IPS DF 6.9 (cell line): ENCODE results near the gene L3HYPDH.

ENCODE experiments used
- DNase-seq: peaks from one replicate; pipeline ENCODE4 v3.0.0-alpha.2; 2013; ENCODE audit warnings: low read depth, low spot score
- H3K27ac ChIP-seq: one replicate; pipeline ENCODE4 v1.5.1; 2013; ENCODE audit warnings: low read length, control low read depth
- H3K27me3 ChIP-seq: 2 replicates; pipeline ENCODE4 v1.6.1; 2013; ENCODE audit warnings: mild to moderate bottlenecking, low read length; ENCODE audit not compliant: control insufficient read depth, insufficient read depth
- H3K36me3 ChIP-seq: 2 replicates; pipeline ENCODE4 v1.6.1; 2013; ENCODE audit warnings: low read length; ENCODE audit not compliant: control insufficient read depth, insufficient read depth
- H3K4me1 ChIP-seq: 2 replicates; pipeline ENCODE4 v1.6.1; 2013; ENCODE audit warnings: low read length; ENCODE audit not compliant: control insufficient read depth, insufficient read depth
- H3K4me3 ChIP-seq: 2 replicates; pipeline ENCODE4 v1.5.1; 2013; ENCODE audit warnings: mild to moderate bottlenecking, low read length
- H3K9me3 ChIP-seq: 2 replicates; pipeline ENCODE4 v1.6.1; 2013; ENCODE audit warnings: low read length, inconsistent platforms; ENCODE audit not compliant: control insufficient read depth, insufficient read depth
- WGBS: extraction: QIAGEN DNeasy Blood & Tissue Kit; methylation state at CpG from one replicate; pipeline ENCODE4 v1.1.7; 2013; ENCODE audit warnings: mixed read lengths, missing lambda C conversion rate; ENCODE audit not compliant: insufficient read length, insufficient coverage; 5-methylcytosine and 5-hydroxymethylcytosine counted together

Gene L3HYPDH

GRCh38 chr14:59480166-59480565, 4.0 kb downstream of the L3HYPDH start:
- DNase-seq: no peak
- no peaks in the 10 kb centered on the region for H3K4me1 ChIP-seq
- WGBS: no CpG with 5 or more reads among the region's 1 CpG
- H3K27ac ChIP-seq: no peak overlapping the region
- H3K36me3 ChIP-seq: no peaks in the 10 kb centered on the region; the same call in 1 of the 2 replicates
- H3K9me3 ChIP-seq: no peaks in the 10 kb centered on the region
- no peak overlapping the region for H3K4me3 ChIP-seq
- no peaks in the 10 kb centered on the region for H3K27me3 ChIP-seq

GRCh38 chr14:59478540-59478939, 5.7 kb downstream of the L3HYPDH start:
- no peak for DNase-seq
- Histone ChIP-seq H3K27ac (no peak overlapping the region), H3K27me3 (no peaks in the 10 kb centered on the region), H3K4me3 (no peak overlapping the region), H3K9me3 (no peaks in the 10 kb centered on the region), H3K4me1 (no peaks in the 10 kb centered on the region), H3K36me3 (no peaks in the 10 kb centered on the region; the same call in 1 of the 2 replicates)
- no CpG with 5 or more reads among the region's 3 CpGs for WGBS

DNA sequence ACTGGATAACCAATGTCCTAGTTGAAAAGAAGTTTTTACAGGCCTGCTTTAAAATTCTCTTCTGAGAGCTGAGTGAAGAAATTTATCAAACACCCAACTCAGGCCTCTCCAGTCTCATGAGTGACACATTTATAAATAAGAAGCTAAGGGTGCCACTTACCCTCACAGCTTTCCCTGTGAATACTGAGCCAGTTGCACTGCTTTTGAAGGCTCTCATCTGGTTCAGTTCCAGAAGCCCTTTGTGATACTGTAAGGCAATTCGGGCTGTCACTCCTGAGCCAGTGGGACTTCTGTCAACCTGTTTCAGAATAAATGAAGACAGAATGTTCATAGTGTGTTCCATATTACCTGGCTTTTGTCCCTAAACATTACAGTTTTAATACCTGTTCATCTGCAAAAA, 8.5 kb downstream of the L3HYPDH start:
- no peaks in the 10 kb centered on the region for H3K9me3 ChIP-seq
- H3K4me1 ChIP-seq: no peaks in the 10 kb centered on the region
- no CpG with 5 or more reads among the region's 1 CpG for WGBS
- H3K27ac ChIP-seq: no peak overlapping the region
- no peak for DNase-seq
- no peak overlapping the region for H3K4me3 ChIP-seq
- H3K36me3 ChIP-seq: no peaks in the 10 kb centered on the region; the same call in 1 of the 2 replicates
- H3K27me3 ChIP-seq: no peaks in the 10 kb centered on the region

GRCh38 chr14:59474172-59474571, 10.0 kb downstream of the L3HYPDH start:
- Histone ChIP-seq H3K36me3 (no peaks in the 10 kb centered on the region; the same call in 1 of the 2 replicates), H3K27ac (no peak overlapping the region), H3K9me3 (no peaks in the 10 kb centered on the region), H3K4me1 (no peaks in the 10 kb centered on the region), H3K27me3 (no peaks in the 10 kb centered on the region), H3K4me3 (no peak overlapping the region)
- DNase-seq: no peak
- no CpG with 5 or more reads among the region's 1 CpG for WGBS

DNA sequence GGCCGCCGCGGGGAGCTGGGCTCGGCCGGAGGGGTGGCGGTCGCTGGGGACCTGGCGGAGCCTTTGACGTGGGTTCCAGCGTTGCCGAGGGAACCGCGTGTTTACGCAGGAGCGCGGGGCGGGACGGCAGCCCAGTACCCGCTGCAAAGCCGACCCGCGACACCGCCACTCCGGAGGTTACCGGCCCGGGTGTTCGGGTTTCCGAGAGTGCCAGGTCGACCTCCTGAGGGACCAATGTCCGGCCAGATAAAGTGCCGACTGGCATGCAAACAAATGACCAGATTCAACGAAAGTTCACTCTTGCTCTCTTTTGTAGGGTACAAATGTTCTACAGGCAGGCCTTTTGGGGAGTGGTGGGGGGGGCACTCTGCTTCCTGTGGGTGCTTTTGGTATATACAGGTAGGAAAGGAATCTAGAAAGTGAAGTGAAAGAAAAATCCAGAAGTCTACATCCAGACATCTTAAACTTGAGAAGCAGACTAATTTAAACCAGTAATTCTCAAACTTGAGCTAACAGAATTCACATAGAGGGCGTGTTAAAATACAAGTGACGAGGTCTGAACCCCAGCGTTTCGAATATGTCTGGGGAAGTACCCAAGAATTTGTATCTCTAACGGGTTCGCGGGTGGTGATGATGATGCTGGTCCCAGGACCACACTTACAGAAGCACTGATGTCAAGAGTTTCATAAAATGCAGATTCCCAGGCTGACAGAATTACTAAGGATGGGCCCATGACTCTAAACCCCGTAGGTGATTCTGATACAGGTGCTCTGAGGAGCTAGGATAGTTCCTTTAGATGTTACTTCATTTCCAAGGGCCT, 18.7 kb downstream of the L3HYPDH start, which contains the start of gene GPR135:
Gene GPR135, minus strand, starts transcription at position 65 of the 820 bp plus-strand sequence. CDS start 154 bp downstream, outside the sequence.
- no peaks in the 10 kb centered on the region for H3K9me3 ChIP-seq

DNA sequence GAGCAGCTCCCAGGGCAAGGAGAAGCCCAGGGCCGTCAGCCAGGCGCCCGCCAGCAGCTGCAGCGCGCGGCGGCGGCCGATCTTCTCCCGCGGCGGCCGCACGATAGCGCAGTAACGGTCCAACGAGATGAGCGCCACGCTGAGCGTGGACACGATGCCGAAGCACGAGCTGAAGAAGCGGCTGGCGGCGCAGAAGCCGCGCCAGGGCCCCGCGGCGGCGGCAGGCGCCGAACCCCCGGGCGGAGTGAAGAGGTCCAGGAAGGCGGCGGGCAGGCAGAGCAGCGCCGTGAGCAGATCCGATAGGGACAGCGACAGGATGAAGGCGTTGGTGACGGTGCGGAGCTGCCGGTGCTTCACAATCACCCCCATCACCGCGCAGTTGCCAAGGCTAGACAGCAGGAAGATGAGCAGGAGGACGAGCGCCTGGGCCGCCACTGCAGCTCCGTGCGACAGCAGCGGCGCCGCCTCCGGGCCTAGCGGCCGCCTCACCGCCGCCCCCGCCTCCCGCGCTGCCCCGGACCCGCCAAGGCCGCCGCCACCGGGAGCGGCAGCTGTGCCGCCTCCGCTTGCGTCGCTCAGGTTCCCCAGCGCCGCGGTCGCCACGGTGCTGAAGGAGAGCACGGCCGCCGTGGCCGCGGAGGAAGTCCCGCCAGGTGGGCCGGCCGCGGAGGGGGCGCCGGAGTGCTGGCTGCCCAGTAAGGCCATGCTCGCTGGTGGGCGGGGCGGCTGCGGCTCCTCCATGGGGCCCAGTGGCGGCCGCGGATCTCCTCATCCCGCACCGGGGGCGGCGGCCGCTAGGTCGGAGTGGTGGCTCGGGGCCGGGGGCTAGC, 19.5 kb downstream of the L3HYPDH start:
- no peak for DNase-seq
- no CpG with 5 or more reads among the region's 105 CpGs for WGBS
- H3K36me3 ChIP-seq: no peaks in the 10 kb centered on the region
- no peaks in the 10 kb centered on the region for H3K9me3 ChIP-seq
- H3K4me1 ChIP-seq: 0 out of 2 replicates have a peak, but pooled peaks cover 2% of the 10 kb centered on the region
- peak overlapping the region; percentile 70; the same call in 1 of the 2 replicates for H3K4me3 ChIP-seq
- H3K27me3 ChIP-seq: peaks cover 7% of the 10 kb centered on the region; the same call in 1 of the 2 replicates
- no peak overlapping the region for H3K27ac ChIP-seq

More for the DNA sequence above, 18.7 kb downstream of the L3HYPDH start, which contains the start of gene GPR135:
- peaks cover 7% of the 10 kb centered on the region; the same call in 1 of the 2 replicates for H3K27me3 ChIP-seq
- H3K4me1 ChIP-seq: 0 out of 2 replicates have a peak, but pooled peaks cover 2% of the 10 kb centered on the region
- no peak for DNase-seq
- no CpG with 5 or more reads among the region's 40 CpGs for WGBS
- H3K4me3 ChIP-seq: peak within 1 kb of the TSS; percentile 70; the same call in 1 of the 2 replicates
- no peaks in the 10 kb centered on the region for H3K36me3 ChIP-seq
- no peak within 1 kb of the TSS for H3K27ac ChIP-seq

- H3K9me3 ChIP-seq: no peaks in the 10 kb centered on the region
- 0 out of 2 replicates have a peak, but pooled peaks cover 2% of the 10 kb centered on the region for H3K4me1 ChIP-seq
- DNase-seq: no peak
- peaks cover 7% of the 10 kb centered on the region; the same call in 1 of the 2 replicates for H3K27me3 ChIP-seq
- no CpG with 5 or more reads among the region's 60 CpGs for WGBS
- peak overlapping the region; percentile 70; the same call in 1 of the 2 replicates for H3K4me3 ChIP-seq
- H3K27ac ChIP-seq: no peak overlapping the region
- H3K36me3 ChIP-seq: no peaks in the 10 kb centered on the region
Measured at GRCh38 chr14:59463787-59464485, 20.3 kb downstream of the L3HYPDH start.

DNA sequence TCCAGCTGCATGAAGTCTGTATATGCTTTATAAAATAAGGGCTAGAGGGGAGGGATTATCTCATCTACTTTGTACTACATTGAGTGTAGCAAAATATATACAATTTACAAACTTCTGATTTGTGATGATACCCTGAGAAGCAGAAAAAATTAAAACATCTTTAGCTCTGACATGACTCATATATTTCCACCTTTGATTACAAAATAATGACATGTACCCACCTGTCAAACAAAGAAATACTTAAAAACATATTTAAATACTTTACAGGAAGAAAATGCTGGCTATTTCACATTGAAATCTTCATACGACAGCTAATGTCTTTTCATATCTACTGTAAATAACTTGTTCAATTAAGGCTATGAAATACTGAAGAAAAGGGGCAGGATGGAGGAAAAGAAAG, 22.3 kb downstream of the L3HYPDH start:
- Histone ChIP-seq H3K4me1 (0 out of 2 replicates have a peak, but pooled peaks cover 2% of the 10 kb centered on the region), H3K9me3 (no peaks in the 10 kb centered on the region), H3K27me3 (peaks cover 7% of the 10 kb centered on the region; the same call in 1 of the 2 replicates), H3K36me3 (no peaks in the 10 kb centered on the region), H3K27ac (no peak overlapping the region), H3K4me3 (no peak overlapping the region)
- WGBS: no CpG with 5 or more reads among the region's 1 CpG
- DNase-seq: no peak

DNA sequence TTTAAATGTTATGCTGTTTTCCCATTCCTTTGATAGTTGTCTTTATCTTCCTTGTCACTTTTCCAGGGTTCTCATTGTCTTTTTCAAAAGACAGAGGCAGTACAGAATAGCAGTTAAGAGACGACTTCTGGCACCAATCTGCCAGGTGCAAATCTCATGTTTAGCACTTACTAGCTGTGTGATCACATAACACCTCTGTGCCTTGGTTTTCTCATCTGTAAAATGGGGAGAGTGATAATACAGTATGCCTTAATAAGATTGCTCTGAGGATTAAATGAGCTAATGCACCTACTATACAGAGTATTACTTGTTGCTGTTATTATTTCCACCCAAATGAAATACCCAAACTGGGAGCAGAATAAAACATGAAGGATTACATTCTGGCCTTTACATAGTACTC, 23.8 kb downstream of the L3HYPDH start:
- peaks cover 7% of the 10 kb centered on the region; the same call in 1 of the 2 replicates for H3K27me3 ChIP-seq
- no CpG with 5 or more reads among the region's 1 CpG for WGBS
- H3K36me3 ChIP-seq: no peaks in the 10 kb centered on the region
- 0 out of 2 replicates have a peak, but pooled peaks cover 2% of the 10 kb centered on the region for H3K4me1 ChIP-seq
- DNase-seq: no peak
- no peak overlapping the region for H3K4me3 ChIP-seq
- no peaks in the 10 kb centered on the region for H3K9me3 ChIP-seq
- no peak overlapping the region for H3K27ac ChIP-seq
